H9 (cell line): ENCODE results near the gene EFS. TPM values are rescaled to one million over a fixed set of nuclear protein-coding genes. Genes with fewer than 3 reads are reported as not detected.

Experiments
- DNase-seq: peaks from one replicate; pipeline ENCODE4 v3.0.0-alpha.2; 2017
- H2AFZ ChIP-seq: one replicate; pipeline ENCODE4 v1.6.1; 2013; ENCODE audit warnings: mild to moderate bottlenecking, low read length, control low read depth, moderate library complexity
- H2AK5ac ChIP-seq: 2 replicates; pipeline ENCODE4 v1.6.1; 2013; ENCODE audit warnings: low read length, control low read depth, mixed read lengths; ENCODE audit not compliant: insufficient read length
- H2BK120ac ChIP-seq: one replicate; pipeline ENCODE4 v1.6.1; 2013; ENCODE audit warnings: low read depth, mild to moderate bottlenecking, low read length, control low read depth, inconsistent platforms; ENCODE audit not compliant: poor library complexity, severe bottlenecking
- H2BK12ac ChIP-seq: 2 replicates; pipeline ENCODE4 v1.6.1; 2013; ENCODE audit warnings: low read length, control low read depth, mixed read lengths, low read depth; ENCODE audit not compliant: insufficient read length
- H2BK15ac ChIP-seq: 2 replicates; pipeline ENCODE4 v1.6.1; 2013; ENCODE audit warnings: low read depth, low read length, control low read depth
- H2BK20ac ChIP-seq: one replicate; pipeline ENCODE4 v1.6.1; 2013; ENCODE audit warnings: low read depth, mild to moderate bottlenecking, low read length, control low read depth, inconsistent platforms; ENCODE audit not compliant: poor library complexity, severe bottlenecking
- H2BK5ac ChIP-seq: 2 replicates; pipeline ENCODE4 v1.6.1; 2013; ENCODE audit warnings: low read length, control low read depth, mixed read lengths; ENCODE audit not compliant: insufficient read length
- H3K14ac ChIP-seq: 2 replicates; pipeline ENCODE4 v1.6.1; 2013; ENCODE audit warnings: low read length, control low read depth; ENCODE audit not compliant: insufficient read depth
- H3K18ac ChIP-seq: 2 replicates; pipeline ENCODE4 v1.6.1; 2013; ENCODE audit warnings: low read depth, mild to moderate bottlenecking, mixed read lengths, low read length, control low read depth; ENCODE audit not compliant: insufficient read length
- H3K23ac ChIP-seq: 2 replicates; pipeline ENCODE4 v1.6.1; 2013; ENCODE audit warnings: low read length, control low read depth, mixed read lengths, low read depth; ENCODE audit not compliant: insufficient read length
- H3K23me2 ChIP-seq: 2 replicates; pipeline ENCODE4 v1.6.1; 2013; ENCODE audit warnings: low read depth, mild to moderate bottlenecking, mixed read lengths, low read length, control low read depth; ENCODE audit not compliant: insufficient read length, poor library complexity, severe bottlenecking
- H3K27ac ChIP-seq: 2 replicates; pipeline ENCODE4 v1.5.1; 2013; ENCODE audit warnings: low read length, control low read depth, mixed read lengths, low read depth; ENCODE audit not compliant: insufficient read length
- H3K27me3 ChIP-seq: 2 replicates; pipeline ENCODE4 v1.6.1; 2013; ENCODE audit warnings: low read length, control low read depth, inconsistent platforms; ENCODE audit not compliant: insufficient read depth
- H3K4ac ChIP-seq: 2 replicates; pipeline ENCODE4 v1.6.1; 2013; ENCODE audit warnings: low read depth, mild to moderate bottlenecking, control low read depth, inconsistent platforms, low read length, moderate library complexity
- H3K4me1 ChIP-seq: 2 replicates; pipeline ENCODE4 v1.6.1; 2013; ENCODE audit warnings: low read length, control low read depth, inconsistent platforms; ENCODE audit not compliant: insufficient read depth
- H3K4me2 ChIP-seq: 2 replicates; pipeline ENCODE4 v1.6.1; 2013; ENCODE audit warnings: low read length, control low read depth, mixed read lengths; ENCODE audit not compliant: insufficient read length, insufficient read depth
- H3K56ac ChIP-seq: 2 replicates; pipeline ENCODE4 v1.6.1; 2013; ENCODE audit warnings: low read depth, mild to moderate bottlenecking, mixed read lengths, low read length, control low read depth; ENCODE audit not compliant: insufficient read length
- H3K79me1 ChIP-seq: 2 replicates; pipeline ENCODE4 v1.6.1; 2013; ENCODE audit warnings: low read depth, mild to moderate bottlenecking, moderate library complexity, low read length, control low read depth, inconsistent platforms; ENCODE audit not compliant: insufficient read depth, poor library complexity, severe bottlenecking
- H3K79me2 ChIP-seq: 2 replicates; pipeline ENCODE4 v1.6.1; 2013; ENCODE audit warnings: low read length, control low read depth, inconsistent platforms; ENCODE audit not compliant: insufficient read depth
- H3K9ac ChIP-seq: 2 replicates; pipeline ENCODE4 v1.6.1; 2013; ENCODE audit warnings: low read length, control low read depth, mixed read lengths; ENCODE audit not compliant: insufficient read length; ENCODE audit errors: extremely low read depth
- H3K9me3 ChIP-seq: one replicate; pipeline ENCODE4 v1.6.1; 2013; ENCODE audit warnings: low read depth, low read length, inconsistent platforms; ENCODE audit not compliant: control insufficient read depth
- H3T11ph ChIP-seq: one replicate; pipeline ENCODE4 v1.6.1; 2013; ENCODE audit warnings: mild to moderate bottlenecking, low read length, control low read depth, inconsistent platforms
- H4K20me1 ChIP-seq: one replicate; pipeline ENCODE4 v1.6.1; 2013; ENCODE audit not compliant: control insufficient read depth, insufficient read length, insufficient read depth
- H4K5ac ChIP-seq: 2 replicates; pipeline ENCODE4 v1.6.1; 2013; ENCODE audit warnings: low read depth, mild to moderate bottlenecking, mixed read lengths, low read length, control low read depth; ENCODE audit not compliant: insufficient read length
- H4K8ac ChIP-seq: replicated peaks from 2 replicates; pipeline ENCODE4 v1.6.1; 2013; ENCODE audit warnings: low read length, control low read depth, mixed read lengths, low read depth; ENCODE audit not compliant: insufficient read length
- H4K91ac ChIP-seq: 2 replicates; pipeline ENCODE4 v1.6.1; 2013; ENCODE audit warnings: low read depth, mild to moderate bottlenecking, moderate library complexity, mixed read lengths, low read length, control low read depth; ENCODE audit not compliant: insufficient read length
- H3K27ac Mint-ChIP-seq, 3 experiments: 2 replicates in 2 of 3; 3 replicates in 1 of 3; pipeline ENCODE4 v1.8.0; 2020 to 2021; ENCODE audit warnings: mixed read lengths in 3 of 3, mild to moderate bottlenecking in 1 of 3, moderate library complexity in 1 of 3
- H3K27me3 Mint-ChIP-seq: 2 replicates; pipeline ENCODE4 v1.8.0; 2021; ENCODE audit warnings: low read depth, mild to moderate bottlenecking, moderate library complexity, mixed read lengths
- H3K36me3 Mint-ChIP-seq, 3 experiments: 2 replicates in 2 of 3; 3 replicates in 1 of 3; pipeline ENCODE4 v1.8.0; 2020 to 2021; ENCODE audit warnings: low read depth in 3 of 3, mixed read lengths in 3 of 3; ENCODE audit not compliant: insufficient read depth in 1 of 3
- H3K4me1 Mint-ChIP-seq, 2 experiments: 2 replicates each; pipeline ENCODE4 v1.8.0; 2020; ENCODE audit warnings: mixed read lengths in 2 of 2
- H3K4me3 Mint-ChIP-seq, 2 experiments: 2 replicates in 1 of 2; 3 replicates in 1 of 2; pipeline ENCODE4 v1.8.0; 2020 to 2021; ENCODE audit warnings: mild to moderate bottlenecking in 2 of 2, mixed read lengths in 2 of 2, moderate library complexity in 1 of 2
- H3K9me3 Mint-ChIP-seq, 2 experiments: 2 replicates in 1 of 2; 3 replicates in 1 of 2; pipeline ENCODE4 v1.8.0; 2020; ENCODE audit warnings: mild to moderate bottlenecking in 2 of 2, mixed read lengths in 2 of 2, moderate library complexity in 1 of 2
- WGBS: extraction: QIAGEN DNeasy Blood & Tissue Kit; methylation state at CpG from one replicate; pipeline ENCODE4 v1.1.7; 2013; ENCODE audit warnings: missing lambda C conversion rate, low lambda C conversion rate, mixed read lengths; ENCODE audit not compliant: insufficient read length; ENCODE audit errors: extremely low coverage; 5-methylcytosine and 5-hydroxymethylcytosine counted together
- total RNA-seq: library from RNA; stranded (reverse); gene quantifications from 2 replicates; pipeline ENCODE4 v1.2.1, GENCODE V29; 2021
- TF ChIP-seq, protein P1 (sequence below): fragments of 200-600 bp; sonication (generic); conservative IDR thresholded peaks from 3 replicates; pipeline ENCODE4 v1.8.0; 2021; ENCODE audit warnings: antibody characterized with exemption, mild to moderate bottlenecking

EFS gene
- total RNA-seq, 1 experiment from 2014 or later = 32.1 TPM

DNA sequence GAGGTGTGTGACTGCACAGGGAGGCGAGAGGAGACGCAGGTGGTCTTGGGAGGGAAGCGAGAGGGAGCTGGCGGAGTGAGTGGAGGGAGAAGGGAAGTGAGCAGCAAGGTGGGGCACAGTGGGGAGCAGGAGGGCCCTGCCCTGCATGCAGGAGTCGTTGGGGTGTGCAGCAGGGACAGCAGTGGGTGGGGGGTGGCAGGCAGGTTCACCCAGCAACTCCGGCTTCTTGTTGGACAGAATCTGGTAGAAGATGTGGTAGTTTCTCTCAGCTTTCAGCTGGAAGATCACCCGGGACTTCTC is 38.1 kb upstream of the EFS start:
- no peak overlapping the region for H4K91ac ChIP-seq
- no peak for DNase-seq
- Mint-ChIP-seq H3K4me1 (peaks cover 11 to 15% of the 10 kb centered on the region in 2 experiments), H3K4me3 (no peak overlapping the region; a peak in 1 of 5 replicates), H3K9me3 (no peaks in the 10 kb centered on the region), H3K27ac (no peak overlapping the region; a peak in 1 of 7 replicates), H3K36me3 (no peaks in the 10 kb centered on the region), H3K27me3 (peaks cover 57% of the 10 kb centered on the region)
- H3K27me3 ChIP-seq = no peaks in the 10 kb centered on the region
- H3K4me2 ChIP-seq = no peak overlapping the region
- no peak overlapping the region for H3K9ac ChIP-seq
- WGBS = no CpG with 5 or more reads among the region's 7 CpGs
- H3K56ac ChIP-seq = no peak overlapping the region
- H3T11ph ChIP-seq = no peak overlapping the region
- no peaks in the 10 kb centered on the region for H3K9me3 ChIP-seq
- no peak overlapping the region for H2BK12ac ChIP-seq
- no peak overlapping the region; the same call in 1 of the 2 replicates for H3K14ac ChIP-seq
- no peak overlapping the region for H3K23ac ChIP-seq
- H2AK5ac ChIP-seq = no peak overlapping the region
- no peak overlapping the region for H4K8ac ChIP-seq
- H3K4ac ChIP-seq = no peak overlapping the region
- H3K79me1 ChIP-seq = no peaks in the 10 kb centered on the region
- TF ChIP-seq, protein P1, sequence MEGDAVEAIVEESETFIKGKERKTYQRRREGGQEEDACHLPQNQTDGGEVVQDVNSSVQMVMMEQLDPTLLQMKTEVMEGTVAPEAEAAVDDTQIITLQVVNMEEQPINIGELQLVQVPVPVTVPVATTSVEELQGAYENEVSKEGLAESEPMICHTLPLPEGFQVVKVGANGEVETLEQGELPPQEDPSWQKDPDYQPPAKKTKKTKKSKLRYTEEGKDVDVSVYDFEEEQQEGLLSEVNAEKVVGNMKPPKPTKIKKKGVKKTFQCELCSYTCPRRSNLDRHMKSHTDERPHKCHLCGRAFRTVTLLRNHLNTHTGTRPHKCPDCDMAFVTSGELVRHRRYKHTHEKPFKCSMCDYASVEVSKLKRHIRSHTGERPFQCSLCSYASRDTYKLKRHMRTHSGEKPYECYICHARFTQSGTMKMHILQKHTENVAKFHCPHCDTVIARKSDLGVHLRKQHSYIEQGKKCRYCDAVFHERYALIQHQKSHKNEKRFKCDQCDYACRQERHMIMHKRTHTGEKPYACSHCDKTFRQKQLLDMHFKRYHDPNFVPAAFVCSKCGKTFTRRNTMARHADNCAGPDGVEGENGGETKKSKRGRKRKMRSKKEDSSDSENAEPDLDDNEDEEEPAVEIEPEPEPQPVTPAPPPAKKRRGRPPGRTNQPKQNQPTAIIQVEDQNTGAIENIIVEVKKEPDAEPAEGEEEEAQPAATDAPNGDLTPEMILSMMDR = no peak
- H3K27ac ChIP-seq = no peak overlapping the region
- no peaks in the 10 kb centered on the region for H3K79me2 ChIP-seq
- no peak overlapping the region for H2BK20ac ChIP-seq
- no peaks in the 10 kb centered on the region for H3K23me2 ChIP-seq
- no peak overlapping the region for H4K5ac ChIP-seq
- H2AFZ ChIP-seq = no peak overlapping the region
- no peak overlapping the region for H3K18ac ChIP-seq
- no peaks in the 10 kb centered on the region for H3K4me1 ChIP-seq
- H2BK5ac ChIP-seq = no peak overlapping the region
- H2BK15ac ChIP-seq = no peak overlapping the region
- no peak overlapping the region for H2BK120ac ChIP-seq
- H4K20me1 ChIP-seq = no peaks in the 10 kb centered on the region
